Adipocyte (in vitro differentiated cells): ENCODE measurements around the gene CD47.

Source experiments
- DNase-seq: peaks from one replicate; pipeline ENCODE4 v3.0.0-alpha.2; 2015; ENCODE audit warnings: low read depth
- H3K27me3 ChIP-seq: replicated peaks from 2 replicates; pipeline ENCODE4 v1.7.0; 2013; ENCODE audit warnings: mild to moderate bottlenecking, low read length, moderate library complexity; ENCODE audit not compliant: control insufficient read depth, insufficient read depth
- H3K36me3 ChIP-seq: 2 replicates; pipeline ENCODE4 v1.7.0; 2013; ENCODE audit warnings: low read length, mild to moderate bottlenecking, moderate library complexity; ENCODE audit not compliant: control insufficient read depth, insufficient read depth, severe bottlenecking
- H3K4me1 ChIP-seq: 2 replicates; pipeline ENCODE4 v1.7.0; 2013; ENCODE audit warnings: mild to moderate bottlenecking, low read length, moderate library complexity; ENCODE audit not compliant: control insufficient read depth, insufficient read depth
- H3K4me3 ChIP-seq: 2 replicates; pipeline ENCODE4 v1.7.0; 2013; ENCODE audit warnings: mild to moderate bottlenecking, low read length, moderate library complexity
- H3K9ac ChIP-seq: 2 replicates; pipeline ENCODE4 v1.7.0; 2013; ENCODE audit warnings: mild to moderate bottlenecking, low read length, moderate library complexity
- H3K9me3 ChIP-seq: 2 replicates; pipeline ENCODE4 v1.7.0; 2013; ENCODE audit warnings: mild to moderate bottlenecking, low read length, moderate library complexity; ENCODE audit not compliant: control insufficient read depth

CD47 gene

DNA sequence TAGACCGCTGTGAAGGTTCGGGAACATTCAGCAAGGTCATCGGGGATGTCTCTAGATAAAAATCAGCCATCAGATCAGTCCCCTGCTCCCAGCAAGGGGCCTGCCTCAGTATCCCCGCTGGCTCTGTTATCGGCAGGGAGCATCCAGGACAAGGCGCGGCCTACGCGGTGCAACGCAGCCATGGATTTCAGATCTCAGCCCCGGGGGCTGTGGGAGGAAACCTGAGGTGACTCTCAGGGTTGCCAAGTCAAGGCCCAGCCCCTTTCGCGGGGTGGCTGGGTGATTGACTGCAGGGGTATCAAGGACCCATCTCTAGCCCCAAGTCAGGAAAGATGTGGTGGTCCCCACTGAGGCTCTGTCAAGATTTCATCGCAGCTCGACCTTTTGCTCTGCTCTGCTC is 23.1 kb upstream of the CD47 start:
- DNase-seq, result no peak

DNA sequence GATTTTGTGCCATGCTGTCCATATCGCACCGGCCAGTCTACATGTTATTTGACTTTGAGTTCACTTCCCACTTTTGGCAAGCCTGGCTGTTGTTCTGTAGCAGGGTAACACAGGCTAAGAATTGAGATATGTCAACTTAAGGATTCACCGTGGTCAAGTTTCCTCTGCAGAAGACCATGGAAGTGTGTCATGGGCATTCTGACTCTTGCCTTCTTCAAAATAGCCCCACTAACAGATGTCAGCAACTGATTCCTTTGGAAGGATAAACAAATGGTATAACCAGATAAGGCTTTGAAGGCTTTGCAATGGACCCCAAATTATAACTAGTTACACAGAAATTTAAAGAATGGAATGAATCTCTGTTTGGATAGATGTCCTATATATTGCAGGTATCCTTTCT is 20.1 kb upstream of the CD47 start:
- peaks cover 4% of the 10 kb centered on the region for H3K4me1 ChIP-seq
- H3K27me3 ChIP-seq, result no peaks in the 10 kb centered on the region
- H3K4me3 ChIP-seq, result no peak overlapping the region
- no peak overlapping the region for H3K9ac ChIP-seq
- H3K36me3 ChIP-seq, result no peaks in the 10 kb centered on the region
- no peak for DNase-seq
- no peaks in the 10 kb centered on the region for H3K9me3 ChIP-seq

More for the DNA sequence above, 23.1 kb upstream of the CD47 start:
- no peaks in the 10 kb centered on the region for H3K36me3 ChIP-seq
- no peaks in the 10 kb centered on the region for H3K9me3 ChIP-seq
- H3K4me1 ChIP-seq, result no peaks in the 10 kb centered on the region
- no peak overlapping the region for H3K9ac ChIP-seq
- H3K27me3 ChIP-seq, result no peaks in the 10 kb centered on the region
- H3K4me3 ChIP-seq, result no peak overlapping the region

DNA sequence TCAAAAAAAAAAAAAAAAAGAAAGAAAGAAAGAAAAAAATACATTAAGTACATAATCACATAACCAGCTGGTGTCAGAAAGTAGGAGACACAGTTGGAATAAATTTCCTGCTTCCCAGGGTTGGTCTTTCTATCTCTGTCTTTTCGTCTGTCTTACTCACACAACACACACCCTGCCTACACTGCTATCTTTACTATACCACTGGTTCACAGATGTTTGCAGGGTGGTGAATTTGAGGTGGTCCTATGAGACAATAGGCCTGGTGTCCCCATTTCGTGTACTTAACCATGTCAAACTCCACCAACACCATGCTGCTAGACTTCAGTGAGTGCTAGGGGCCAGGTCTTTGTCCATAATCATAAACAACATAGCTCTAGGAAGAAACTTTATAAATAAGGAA is 17.6 kb upstream of the CD47 start:
- Histone ChIP-seq H3K36me3 (no peaks in the 10 kb centered on the region), H3K9me3 (no peaks in the 10 kb centered on the region), H3K4me1 (peaks cover 8% of the 10 kb centered on the region), H3K4me3 (no peak overlapping the region), H3K27me3 (no peaks in the 10 kb centered on the region), H3K9ac (no peak overlapping the region)
- DNase-seq, result no peak

DNA sequence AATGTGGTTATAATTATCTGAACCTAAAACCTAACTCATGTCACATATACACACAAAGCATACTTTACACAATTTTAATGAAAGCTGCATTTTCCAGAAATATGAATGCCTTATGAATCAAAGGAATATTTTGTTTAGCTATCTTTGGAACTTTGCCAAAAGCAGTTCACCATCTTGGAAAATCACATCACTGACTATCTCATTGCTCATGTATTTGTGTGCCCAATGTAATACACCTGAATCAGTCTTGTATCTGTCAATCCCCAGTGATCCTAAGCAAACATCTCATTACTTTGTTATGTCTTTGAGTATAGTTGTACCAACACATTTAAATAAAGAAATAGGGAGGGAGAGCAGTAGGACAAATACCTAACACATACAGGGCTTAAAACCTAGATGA is 15.6 kb upstream of the CD47 start:
- DNase-seq, result no peak
- no peaks in the 10 kb centered on the region for H3K36me3 ChIP-seq
- no peaks in the 10 kb centered on the region for H3K9me3 ChIP-seq
- peaks cover 8% of the 10 kb centered on the region for H3K4me1 ChIP-seq
- no peak overlapping the region for H3K4me3 ChIP-seq
- H3K27me3 ChIP-seq, result no peaks in the 10 kb centered on the region
- no peak overlapping the region for H3K9ac ChIP-seq

DNA sequence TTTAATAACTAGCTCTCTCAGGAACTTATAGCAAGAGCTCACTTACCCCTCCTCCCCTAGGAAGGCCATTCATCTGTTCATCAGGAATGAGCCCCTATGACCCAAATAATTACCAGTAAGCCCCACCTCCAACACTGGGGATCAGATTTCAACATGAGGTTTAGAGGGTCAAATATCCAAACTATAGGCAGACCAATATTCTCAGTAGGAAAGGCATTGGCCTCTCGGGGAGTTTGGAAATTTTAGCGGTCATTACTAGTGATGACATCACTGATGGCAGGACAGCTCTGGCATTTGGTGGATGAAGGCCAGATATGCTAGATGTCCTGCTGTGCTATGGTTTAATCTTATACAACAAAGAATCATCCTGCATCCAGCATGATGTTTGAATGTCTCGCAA is 15.2 kb upstream of the CD47 start:
- no peak for DNase-seq
- Histone ChIP-seq H3K36me3 (no peaks in the 10 kb centered on the region), H3K9me3 (no peaks in the 10 kb centered on the region), H3K9ac (no peak overlapping the region), H3K27me3 (no peaks in the 10 kb centered on the region), H3K4me1 (peaks cover 8% of the 10 kb centered on the region), H3K4me3 (no peak overlapping the region)

DNA sequence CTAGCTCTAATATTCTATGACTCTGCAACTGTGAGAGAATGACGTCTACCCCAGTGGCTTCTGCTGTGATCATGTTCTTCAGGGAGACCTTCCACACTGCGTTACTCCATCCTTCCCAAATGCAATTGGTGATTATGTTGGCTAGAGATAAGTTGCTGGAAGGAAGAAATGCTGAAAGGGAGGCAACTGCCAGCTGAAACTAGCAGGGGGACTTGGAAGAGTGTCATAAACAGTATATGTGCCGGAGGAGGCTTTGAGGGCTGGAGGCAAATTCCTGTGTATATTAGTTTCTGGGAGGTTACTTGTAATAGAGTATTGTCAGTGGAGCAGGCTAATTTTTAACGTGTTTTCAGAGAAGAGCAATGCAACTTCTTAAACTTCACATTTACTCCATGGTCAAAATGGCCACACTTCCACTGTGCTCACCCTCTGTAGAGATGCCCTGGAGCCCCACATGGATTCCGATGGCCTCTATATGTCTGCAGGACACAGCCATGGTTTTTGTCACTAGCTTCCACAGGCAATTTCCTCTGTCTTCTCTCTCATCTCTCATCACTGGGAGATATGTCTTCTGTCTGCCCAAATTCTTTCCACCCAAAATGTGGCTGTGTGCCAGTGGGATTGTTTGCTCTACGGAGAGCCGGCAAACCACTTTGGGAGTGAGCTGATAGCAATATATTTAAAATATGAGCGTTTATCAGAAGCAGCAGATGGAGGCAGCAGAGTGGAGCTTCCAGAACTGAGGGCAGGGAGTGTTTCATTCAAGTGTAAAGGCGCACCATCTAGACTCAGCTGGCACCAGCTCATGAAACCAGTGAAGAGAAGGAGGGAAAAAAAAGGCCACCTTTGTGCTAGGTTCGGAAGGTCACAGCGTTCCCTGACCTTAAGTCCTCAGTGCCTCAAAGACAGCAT is 13.3 kb upstream of the CD47 start:
- no peak overlapping the region for H3K9ac ChIP-seq
- H3K36me3 ChIP-seq, result no peaks in the 10 kb centered on the region
- H3K27me3 ChIP-seq, result no peaks in the 10 kb centered on the region
- H3K4me3 ChIP-seq, result no peak overlapping the region
- DNase-seq, result no peak
- no peaks in the 10 kb centered on the region for H3K9me3 ChIP-seq
- peaks cover 8% of the 10 kb centered on the region for H3K4me1 ChIP-seq

DNA sequence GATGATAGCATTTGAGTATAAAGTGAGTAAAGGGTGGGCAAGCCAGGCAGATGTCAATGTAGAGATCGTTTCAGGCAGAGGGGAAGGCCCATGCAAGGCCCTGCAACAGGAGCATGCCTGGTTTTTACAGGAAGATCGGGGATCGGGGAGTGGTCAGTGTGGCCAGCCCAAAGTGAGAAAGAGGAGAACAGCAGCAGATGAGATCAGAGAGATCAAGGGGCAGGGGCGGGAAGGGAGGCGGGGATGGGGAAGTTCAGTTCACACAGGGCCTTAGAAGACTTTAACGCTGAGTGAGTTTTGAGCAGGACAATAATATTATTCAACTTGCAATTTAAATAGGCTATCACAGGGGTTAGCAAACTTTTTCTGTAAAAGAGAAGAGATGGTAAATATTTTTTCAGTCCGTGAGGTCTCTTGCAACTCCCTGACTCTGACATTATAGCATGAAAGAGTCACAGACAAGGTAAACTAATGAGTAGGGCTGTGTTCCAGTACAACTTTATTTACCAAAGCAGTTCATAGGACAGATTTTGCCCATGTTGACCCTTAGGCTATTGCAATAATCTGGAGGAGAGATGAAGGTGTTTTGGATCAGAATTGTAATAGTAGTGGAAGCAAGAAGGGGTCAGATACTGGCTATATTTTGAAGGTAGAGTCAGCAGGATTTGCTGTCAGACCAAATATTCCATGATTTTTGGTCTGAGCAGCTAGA is 12.4 kb upstream of the CD47 start:
- H3K4me1 ChIP-seq, result peaks cover 8% of the 10 kb centered on the region
- no peak for DNase-seq
- no peak overlapping the region for H3K9ac ChIP-seq
- H3K4me3 ChIP-seq, result no peak overlapping the region
- H3K27me3 ChIP-seq, result no peaks in the 10 kb centered on the region
- H3K9me3 ChIP-seq, result no peaks in the 10 kb centered on the region
- H3K36me3 ChIP-seq, result no peaks in the 10 kb centered on the region

DNA sequence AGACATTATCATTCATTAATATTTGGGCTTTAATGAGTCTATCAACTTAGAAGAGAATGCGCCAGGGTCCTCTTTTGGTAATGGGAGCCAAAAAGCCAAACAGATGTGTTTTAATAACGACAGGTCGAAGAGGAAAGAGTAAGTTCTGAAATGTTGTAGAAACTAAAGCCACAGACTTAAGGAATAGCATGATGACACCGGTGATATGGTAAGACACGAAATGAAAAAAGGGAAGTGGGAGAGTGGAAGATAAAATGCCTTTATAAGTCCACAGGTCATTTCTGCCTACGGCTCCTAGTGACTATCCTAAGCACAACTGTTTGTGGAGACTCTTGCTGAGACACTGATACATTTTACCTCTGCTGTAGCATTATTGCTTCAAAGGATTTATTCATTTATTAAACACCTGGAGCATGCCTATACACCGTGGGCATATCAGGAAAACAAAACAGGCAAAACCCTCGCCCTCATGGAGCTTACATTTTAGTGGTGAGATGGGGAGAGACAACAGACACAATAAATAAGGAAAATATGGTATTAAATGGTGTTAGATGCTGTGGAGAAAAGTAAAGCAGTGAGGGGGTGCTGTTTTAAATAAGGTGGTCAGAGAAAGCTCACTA is 11.7 kb upstream of the CD47 start:
- Histone ChIP-seq H3K4me1 (peaks cover 8% of the 10 kb centered on the region), H3K9me3 (no peaks in the 10 kb centered on the region), H3K4me3 (no peak overlapping the region), H3K9ac (no peak overlapping the region), H3K36me3 (no peaks in the 10 kb centered on the region), H3K27me3 (no peaks in the 10 kb centered on the region)
- no peak for DNase-seq

DNA sequence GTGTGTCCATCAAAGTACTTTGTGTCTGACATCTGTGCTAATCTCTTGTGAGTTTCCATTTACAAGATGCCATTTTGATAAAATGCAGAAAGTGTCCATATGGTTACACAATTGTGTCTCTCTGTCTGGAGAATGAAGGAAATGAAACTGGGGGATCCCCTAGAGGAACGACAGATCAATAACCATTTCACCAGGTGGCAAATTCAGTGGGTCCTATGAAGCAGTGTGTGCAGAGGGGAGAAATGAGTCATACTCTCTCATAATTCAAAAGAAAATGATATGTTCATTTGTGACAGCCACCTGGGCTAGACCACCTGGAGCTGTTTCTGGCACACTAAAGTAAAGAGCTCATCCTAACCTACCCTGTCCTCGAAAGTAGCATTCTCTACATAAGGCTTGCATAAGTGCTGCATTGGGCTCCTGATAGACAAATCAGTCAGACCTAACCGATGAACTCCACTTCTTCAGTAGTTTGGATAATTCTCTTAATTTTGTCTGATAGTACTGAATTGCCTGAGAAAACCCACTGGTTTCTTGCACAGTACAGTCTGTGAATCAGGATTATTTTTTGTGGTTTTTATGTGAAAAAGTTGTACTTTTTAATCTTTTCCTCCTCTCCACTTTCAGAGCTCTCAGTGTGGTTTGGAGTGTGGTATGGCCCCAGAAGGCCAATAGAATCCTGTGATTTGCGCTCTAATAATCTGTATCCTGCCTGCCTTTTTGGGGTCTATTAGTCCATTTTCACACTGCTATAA is 10.3 kb upstream of the CD47 start:
- Histone ChIP-seq H3K9me3 (no peaks in the 10 kb centered on the region), H3K27me3 (no peaks in the 10 kb centered on the region), H3K9ac (no peak overlapping the region), H3K4me1 (peaks cover 5% of the 10 kb centered on the region), H3K36me3 (no peaks in the 10 kb centered on the region), H3K4me3 (no peak overlapping the region)
- no peak for DNase-seq

DNA sequence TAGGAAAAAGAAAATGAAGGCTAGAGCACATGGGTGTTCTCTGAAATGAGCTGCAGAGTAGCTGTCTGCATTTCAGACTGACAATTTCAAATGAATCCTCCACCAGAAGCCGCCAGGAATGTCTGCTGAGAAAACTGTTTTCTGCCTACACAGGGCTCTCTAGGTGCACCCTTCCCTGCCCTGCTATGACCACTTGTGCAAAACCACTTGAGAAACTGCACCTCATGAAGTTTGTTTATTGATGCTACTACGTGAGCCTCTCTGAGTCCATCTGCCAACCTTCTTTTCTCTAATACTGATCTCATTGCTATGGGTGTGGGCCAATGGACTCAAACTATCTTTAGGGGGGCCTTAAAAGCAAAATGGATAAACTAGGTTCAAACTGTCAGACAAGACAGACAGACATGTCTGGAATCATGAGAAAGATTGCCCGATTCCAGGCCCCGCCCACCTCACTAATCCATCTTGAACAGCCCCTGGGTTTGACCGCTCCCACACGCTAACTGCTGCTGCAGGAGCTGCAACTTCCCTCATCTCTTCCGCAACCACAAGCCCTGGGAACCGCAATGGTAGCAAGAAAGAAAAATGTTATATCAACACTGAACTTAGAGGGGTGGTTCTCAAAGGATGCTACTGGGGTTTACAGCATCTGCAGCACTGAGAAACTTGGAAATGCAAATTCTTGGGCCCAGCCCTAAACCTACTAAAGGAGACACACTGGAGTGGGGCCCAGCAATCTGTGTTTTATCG is 9.0 kb upstream of the CD47 start:
- DNase-seq, result no peak
- H3K9ac ChIP-seq, result no peak overlapping the region
- H3K27me3 ChIP-seq, result no peaks in the 10 kb centered on the region
- no peaks in the 10 kb centered on the region for H3K9me3 ChIP-seq
- no peaks in the 10 kb centered on the region for H3K4me1 ChIP-seq
- H3K4me3 ChIP-seq, result no peak overlapping the region
- H3K36me3 ChIP-seq, result no peaks in the 10 kb centered on the region
